HCT116 (cell line): ENCODE measurements around the gene SRRM1. TPM values are rescaled to one million over a fixed set of nuclear protein-coding genes. Genes with fewer than 3 reads are reported as not detected.

Experiments
- ATAC-seq: fragments of 200-7000 bp; cut with Tn5 transposase; 2 replicates; pipeline ENCODE4 v1.9.1; 2020; ENCODE audit warnings: mild to moderate bottlenecking, moderate library complexity
- BruUV-seq: library from RNA; stranded (reverse); fragments of 400-500 nt; replicated peaks from 2 replicates; lab custom pipeline; 2021; lab: Mats Ljungman, UMichigan
- CTCF ChIA-PET: fragments of 300-600 bp; sonication (Branson Sonifier 250); formaldehyde crosslinking; loops from one replicate; lab custom pipeline; 2021; ENCODE audit warnings: antibody characterized with exemption; lab: Charles Lee
- POLR2A ChIA-PET: fragments of 300-600, 350-600 bp; sonication (Branson Sonifier 250); formaldehyde crosslinking; loops from one replicate; lab custom pipeline; 2021; ENCODE audit warnings: antibody characterized with exemption; lab: Charles Lee
- RAD21 ChIA-PET, 2 experiments: fragments of 300-600 bp; sonication (Branson Sonifier 250); formaldehyde crosslinking; loops; one replicate each; lab custom pipeline; 2023; ENCODE audit warnings: low total read pairs in 2 of 2; ENCODE audit not compliant: uncharacterized antibody in 2 of 2, unreplicated experiment in 2 of 2, low non-redundant PET in 1 of 2; lab: Charles Lee
- DNase-seq: peaks from one replicate; pipeline ENCODE4 v3.0.0-alpha.2; 2010; ENCODE audit warnings: low read depth, low spot score
- H2AFZ ChIP-seq: fragments of 200-600 bp; shearing (Covaris generic), sonication (generic); 2 replicates; pipeline ENCODE4 v1.6.1; 2017; ENCODE audit warnings: low read depth, mixed run types, mixed read lengths, antibody characterized with exemption, low read length; ENCODE audit not compliant: poor library complexity, severe bottlenecking
- H3K27ac ChIP-seq: 2 replicates; pipeline ENCODE4 v1.5.1; 2012; ENCODE audit warnings: low read depth, low read length
- H3K27me3 ChIP-seq: fragments of 200-600 bp; sonication (generic); 2 replicates; pipeline ENCODE4 v1.6.1; 2016; ENCODE audit warnings: mixed run types, low read length, mixed read lengths; ENCODE audit not compliant: insufficient read depth
- H3K36me3 ChIP-seq, 2 experiments: fragments of 200-500 bp in 1 of 2; fragments of 200-600 bp in 1 of 2; sonication (Bioruptor generic) in 1 of 2; sonication (generic) in 1 of 2; 2 replicates each; pipeline versions ENCODE4 v1.5.1 to v1.6.1; 2014 to 2016; ENCODE audit warnings: low read length in 2 of 2, inconsistent platforms in 1 of 2, mixed read lengths in 1 of 2, mixed run types in 1 of 2; ENCODE audit not compliant: insufficient read depth in 2 of 2, control insufficient read depth in 1 of 2
- H3K4me1 ChIP-seq, 2 experiments: fragments of 200-600 bp in 1 of 2; sonication (generic) in 1 of 2; 2 replicates each; pipeline versions ENCODE4 v1.5.1 to v1.6.1; 2012 to 2017; ENCODE audit warnings: low read length in 2 of 2, inconsistent platforms in 1 of 2, mild to moderate bottlenecking in 1 of 2, mixed read lengths in 1 of 2, mixed run types in 1 of 2, moderate library complexity in 1 of 2; ENCODE audit not compliant: insufficient read depth in 2 of 2, control insufficient read depth in 1 of 2
- H3K4me2 ChIP-seq: fragments of 200-600 bp; sonication (generic); 2 replicates; pipeline ENCODE4 v1.6.1; 2017; ENCODE audit warnings: mixed run types, low read length, mixed read lengths
- H3K4me3 ChIP-seq, 2 experiments: fragments of 200-600 bp in 1 of 2; sonication (generic) in 1 of 2; replicated peaks in 1 of 2; 2 replicates each; pipeline ENCODE4 v1.5.1; 2011 to 2016; ENCODE audit warnings: low read length in 2 of 2, control low read depth in 1 of 2, low read depth in 1 of 2, mild to moderate bottlenecking in 1 of 2, mixed read lengths in 1 of 2, mixed run types in 1 of 2
- H3K79me2 ChIP-seq: fragments of 200-600 bp; sonication (generic); 2 replicates; pipeline ENCODE4 v1.6.1; 2017; ENCODE audit warnings: mild to moderate bottlenecking, mixed run types, low read length, moderate library complexity, mixed read lengths; ENCODE audit not compliant: insufficient read depth
- H3K9ac ChIP-seq: fragments of 200-600 bp; sonication (generic); 2 replicates; pipeline ENCODE4 v1.6.1; 2016; ENCODE audit warnings: low read length, mixed read lengths
- H3K9me2 ChIP-seq: fragments of 200-600 bp; sonication (generic), shearing (Covaris generic); 2 replicates; pipeline ENCODE4 v1.6.1; 2017; ENCODE audit warnings: mixed run types, mild to moderate bottlenecking, moderate library complexity; ENCODE audit not compliant: insufficient read depth
- H3K9me3 ChIP-seq, 2 experiments: fragments of 200-500 bp in 1 of 2; fragments of 200-600 bp in 1 of 2; sonication (Bioruptor generic) in 1 of 2; sonication (generic) in 1 of 2; 2 replicates each; pipeline ENCODE4 v1.6.1; 2014 to 2017; ENCODE audit warnings: low read length in 2 of 2, mixed read lengths in 2 of 2, inconsistent platforms in 1 of 2, low read depth in 1 of 2, mild to moderate bottlenecking in 1 of 2, mixed run types in 1 of 2, moderate library complexity in 1 of 2; ENCODE audit not compliant: control insufficient read depth in 1 of 2, insufficient read depth in 1 of 2
- H4K20me1 ChIP-seq: fragments of 200-600 bp; sonication (generic), shearing (Covaris generic); 2 replicates; pipeline ENCODE4 v1.6.1; 2017; ENCODE audit warnings: mixed run types, mild to moderate bottlenecking, moderate library complexity; ENCODE audit not compliant: insufficient read depth
- CEBPB ChIP-seq: IDR thresholded peaks from 2 replicates; pipeline ENCODE4 v1.6.1; 2012; ENCODE audit warnings: low read depth
- EGR1 ChIP-seq: IDR thresholded peaks from 2 replicates; pipeline ENCODE4 v1.6.1; 2012; ENCODE audit warnings: low read depth
- ELF1 ChIP-seq: IDR thresholded peaks from 2 replicates; pipeline ENCODE4 v1.6.1; 2012; ENCODE audit warnings: low read depth, borderline replicate concordance
- EZH2 ChIP-seq: fragments of 200-600 bp; sonication (generic); IDR thresholded peaks from 2 replicates; pipeline ENCODE4 v1.6.1; 2017; ENCODE audit warnings: antibody characterized with exemption, mixed run types
- EZH2phosphoT487 ChIP-seq: fragments of 200-600 bp; IDR thresholded peaks from 2 replicates; pipeline ENCODE4 v1.6.1; 2018; ENCODE audit warnings: antibody characterized with exemption, borderline replicate concordance
- JUND ChIP-seq: IDR thresholded peaks from 2 replicates; pipeline ENCODE4 v1.6.1; 2012
- POLR2AphosphoS5 ChIP-seq: IDR thresholded peaks from 2 replicates; pipeline ENCODE4 v1.6.1; 2011; ENCODE audit warnings: mild to moderate bottlenecking, low read depth, low read length, moderate library complexity
- RAD21 ChIP-seq: IDR thresholded peaks from 2 replicates; pipeline ENCODE4 v1.6.1; 2012; ENCODE audit warnings: low read depth, mild to moderate bottlenecking
- SIN3A ChIP-seq: IDR thresholded peaks from 2 replicates; pipeline ENCODE4 v1.6.1; 2012; ENCODE audit warnings: low read depth
- SP1 ChIP-seq: IDR thresholded peaks from 2 replicates; pipeline ENCODE4 v1.6.1; 2012; ENCODE audit warnings: low read depth
- YY1 ChIP-seq: IDR thresholded peaks from 2 replicates; pipeline ENCODE4 v1.6.1; 2011; ENCODE audit warnings: low read length, low read depth, moderate library complexity, mild to moderate bottlenecking; ENCODE audit not compliant: insufficient replicate concordance; ENCODE audit errors: extremely low read depth
- intact Hi-C: fragments of 100-400 bp; cut with micrococcal nuclease; formaldehyde crosslinking; loops from 2 replicates; pipeline ENCODE4 v1.10.0; 2022
- total RNA-seq: library from RNA; stranded (reverse); gene quantifications from one replicate; pipeline ENCODE4 v1.2.1, GENCODE V29; 2021; ENCODE audit not compliant: unreplicated experiment
- TF ChIP-seq, protein P1 (sequence below): IDR thresholded peaks from 2 replicates; pipeline ENCODE4 v1.6.1; 2012
- TF ChIP-seq, protein P2 (sequence below): IDR thresholded peaks from 2 replicates; pipeline ENCODE4 v1.6.1; 2011; ENCODE audit warnings: mild to moderate bottlenecking, low read length, moderate library complexity; ENCODE audit not compliant: insufficient replicate concordance; ENCODE audit errors: extremely low read depth

SRRM1 gene
- total RNA-seq, 1 experiment from 2014 or later, result 184 TPM

DNA sequence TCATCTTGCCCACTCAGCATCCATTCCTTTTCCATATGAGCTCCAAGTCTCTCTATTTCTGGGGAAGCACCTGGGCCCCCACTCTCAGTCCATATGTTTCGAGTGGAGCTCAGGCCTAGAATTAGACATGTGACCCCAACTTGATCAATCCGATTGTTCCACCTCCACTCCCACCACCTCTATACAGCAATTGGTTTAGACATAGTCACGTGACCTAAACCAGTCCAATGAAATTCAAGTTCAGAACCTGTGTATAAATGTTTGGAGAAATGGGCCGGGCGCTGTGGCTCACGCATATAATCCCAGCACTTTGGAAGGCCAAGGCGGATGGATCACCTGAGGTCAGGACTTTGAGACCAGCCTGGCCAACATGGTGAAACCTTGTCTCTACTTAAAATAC, 72.6 kb downstream of the SRRM1 start:
- CTCF ChIA-PET, result no interaction called here

More for the DNA sequence above, 72.6 kb downstream of the SRRM1 start:
- H3K4me1 ChIP-seq, result peaks cover 22 to 58% of the 10 kb centered on the region in 2 experiments
- H3K4me3 ChIP-seq, result no peak overlapping the region
- H3K9me2 ChIP-seq, result no peaks in the 10 kb centered on the region
- intact Hi-C loops, result no loop called here
- H3K79me2 ChIP-seq, result no peaks in the 10 kb centered on the region
- H3K9ac ChIP-seq, result no peak overlapping the region
- no peak for DNase-seq
- no peak overlapping the region for H3K27ac ChIP-seq
- ChIA-PET RAD21 (no interaction called here), POLR2A (interaction anchor here (1.0 kb wide), 1 partner anchor 10 kb away, joined by 3 read pairs; no protein-coding TSS in a partner anchor)
- H4K20me1 ChIP-seq, result no peaks in the 10 kb centered on the region
- H2AFZ ChIP-seq, result peak overlapping the region; percentile 4
- no peak for TF ChIP-seq YY1
- TF ChIP-seq EGR1, result no peak
- no peak for TF ChIP-seq SIN3A
- no peak for TF ChIP-seq JUND
- no peak for TF ChIP-seq CEBPB
- TF ChIP-seq, protein P1, sequence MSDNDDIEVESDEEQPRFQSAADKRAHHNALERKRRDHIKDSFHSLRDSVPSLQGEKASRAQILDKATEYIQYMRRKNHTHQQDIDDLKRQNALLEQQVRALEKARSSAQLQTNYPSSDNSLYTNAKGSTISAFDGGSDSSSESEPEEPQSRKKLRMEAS, result no peak
- no peak for TF ChIP-seq EZH2phosphoT487
- TF ChIP-seq EZH2, result no peak
- TF ChIP-seq, protein P2, sequence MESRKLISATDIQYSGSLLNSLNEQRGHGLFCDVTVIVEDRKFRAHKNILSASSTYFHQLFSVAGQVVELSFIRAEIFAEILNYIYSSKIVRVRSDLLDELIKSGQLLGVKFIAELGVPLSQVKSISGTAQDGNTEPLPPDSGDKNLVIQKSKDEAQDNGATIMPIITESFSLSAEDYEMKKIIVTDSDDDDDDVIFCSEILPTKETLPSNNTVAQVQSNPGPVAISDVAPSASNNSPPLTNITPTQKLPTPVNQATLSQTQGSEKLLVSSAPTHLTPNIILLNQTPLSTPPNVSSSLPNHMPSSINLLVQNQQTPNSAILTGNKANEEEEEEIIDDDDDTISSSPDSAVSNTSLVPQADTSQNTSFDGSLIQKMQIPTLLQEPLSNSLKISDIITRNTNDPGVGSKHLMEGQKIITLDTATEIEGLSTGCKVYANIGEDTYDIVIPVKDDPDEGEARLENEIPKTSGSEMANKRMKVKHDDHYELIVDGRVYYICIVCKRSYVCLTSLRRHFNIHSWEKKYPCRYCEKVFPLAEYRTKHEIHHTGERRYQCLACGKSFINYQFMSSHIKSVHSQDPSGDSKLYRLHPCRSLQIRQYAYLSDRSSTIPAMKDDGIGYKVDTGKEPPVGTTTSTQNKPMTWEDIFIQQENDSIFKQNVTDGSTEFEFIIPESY, result no peak
- TF ChIP-seq ELF1, result no peak
- no peak for TF ChIP-seq POLR2AphosphoS5
- no peak for TF ChIP-seq SP1
- no peak for TF ChIP-seq RAD21
- H3K4me2 ChIP-seq, result no peak overlapping the region
- no peaks in the 10 kb centered on the region for H3K9me3 ChIP-seq
- ATAC-seq, result no peak
- no peaks in the 10 kb centered on the region for H3K27me3 ChIP-seq
- H3K36me3 ChIP-seq, result no peaks in the 10 kb centered on the region
- no TSS peak for BruUV-seq
